SK-N-SH (cell line): ENCODE results near the gene NPDC1. TPM values are rescaled to one million over a fixed set of nuclear protein-coding genes. Genes with fewer than 3 reads are reported as not detected.

ENCODE experiments used
- CTCF ChIA-PET: fragments of 300-600, 350-600 bp; formaldehyde crosslinking; extraction: SDS; loops from one replicate; lab custom pipeline; 2021; lab: Yijun Ruan, JAX
- POLR2A ChIA-PET: fragments of 350-600 bp; sonication (Branson Sonifier 250); formaldehyde crosslinking; extraction: SDS; loops from one replicate; lab custom pipeline; 2020; ENCODE audit warnings: antibody characterized with exemption, inconsistent platforms; lab: Yijun Ruan, JAX
- DNase-seq: peaks from one replicate; pipeline ENCODE4 v3.0.0; 2012
- H2AFZ ChIP-seq: fragments of 200-600 bp; sonication (generic); 2 replicates; pipeline ENCODE4 v1.8.1; 2016; ENCODE audit warnings: antibody characterized with exemption, mild to moderate bottlenecking, low read depth
- H3F3A ChIP-seq: fragments of 200-600 bp; sonication (generic); replicated peaks from 2 replicates; pipeline ENCODE3; 2016; ENCODE audit warnings: antibody characterized with exemption, mild to moderate bottlenecking; ENCODE audit not compliant: insufficient read depth
- H3K27ac ChIP-seq, 2 experiments: fragments of 200-500 bp in 1 of 2; fragments of 200-600 bp in 1 of 2; sonication (Bioruptor generic) in 1 of 2; sonication (generic), shearing (Covaris generic) in 1 of 2; 2 replicates each; pipeline versions ENCODE4 v1.5.1 to v1.6.1; 2014 to 2016; ENCODE audit warnings: low read depth in 2 of 2, inconsistent platforms in 1 of 2, low read length in 1 of 2, mild to moderate bottlenecking in 1 of 2, mixed read lengths in 1 of 2
- H3K27me3 ChIP-seq: fragments of 200-600 bp; sonication (generic), shearing (Covaris generic); 2 replicates; pipeline ENCODE4 v1.6.1; 2016; ENCODE audit warnings: mixed run types; ENCODE audit not compliant: insufficient read depth
- H3K36me3 ChIP-seq, 2 experiments: fragments of 200-500 bp in 1 of 2; fragments of 200-600 bp in 1 of 2; sonication (Bioruptor generic) in 1 of 2; sonication (generic) in 1 of 2; replicated peaks in 1 of 2; 2 replicates each; pipeline versions ENCODE3 to v1.5.1; 2014 to 2016; ENCODE audit warnings: low read length in 1 of 2, mild to moderate bottlenecking in 1 of 2; ENCODE audit not compliant: insufficient read depth in 2 of 2, control insufficient read depth in 1 of 2
- H3K4me1 ChIP-seq, 2 experiments: fragments of 200-500 bp in 1 of 2; fragments of 200-600 bp in 1 of 2; sonication (Bioruptor generic) in 1 of 2; sonication (generic), shearing (Covaris generic) in 1 of 2; 2 replicates each; pipeline versions ENCODE4 v1.5.1 to v1.6.1; 2014 to 2016; ENCODE audit warnings: low read depth in 1 of 2, low read length in 1 of 2, mixed run types in 1 of 2; ENCODE audit not compliant: insufficient read depth in 2 of 2, control insufficient read depth in 1 of 2
- H3K4me2 ChIP-seq: fragments of 200-600 bp; sonication (generic), shearing (Covaris generic); 2 replicates; pipeline ENCODE4 v1.6.1; 2017; ENCODE audit warnings: mixed run types
- H3K4me3 ChIP-seq, 2 experiments: fragments of 200-500 bp in 1 of 2; fragments of 200-600 bp in 1 of 2; sonication (Bioruptor generic) in 1 of 2; sonication (generic), shearing (Covaris generic) in 1 of 2; 2 replicates each; pipeline versions ENCODE4 v1.5.1 to v1.8.1; 2014 to 2016; ENCODE audit warnings: low read depth in 2 of 2, inconsistent platforms in 1 of 2, low read length in 1 of 2, mild to moderate bottlenecking in 1 of 2, mixed read lengths in 1 of 2, moderate library complexity in 1 of 2
- H3K79me2 ChIP-seq: fragments of 200-600 bp; sonication (generic); 2 replicates; pipeline ENCODE4 v1.8.1; 2017; ENCODE audit warnings: mild to moderate bottlenecking; ENCODE audit not compliant: insufficient read depth
- H3K9ac ChIP-seq: fragments of 200-600 bp; sonication (generic); 2 replicates; pipeline ENCODE4 v1.6.1; 2017; ENCODE audit warnings: mixed run types
- H3K9me2 ChIP-seq: fragments of 200-600 bp; sonication (generic); 2 replicates; pipeline ENCODE4 v1.6.1; 2017; ENCODE audit warnings: mixed run types
- H3K9me3 ChIP-seq: fragments of 200-600 bp; sonication (generic); 2 replicates; pipeline ENCODE4 v1.6.1; 2017; ENCODE audit warnings: mixed run types, mild to moderate bottlenecking, moderate library complexity
- H4K20me1 ChIP-seq: fragments of 200-600 bp; sonication (generic); 2 replicates; pipeline ENCODE4 v1.6.1; 2017; ENCODE audit warnings: mild to moderate bottlenecking, mixed run types; ENCODE audit not compliant: insufficient read depth
- EP300 ChIP-seq, 2 experiments: IDR thresholded peaks; 2 replicates each; pipeline versions ENCODE4 v1.4.0 to v1.6.1; 2012; ENCODE audit warnings: borderline replicate concordance in 1 of 2, low read depth in 1 of 2, low read length in 1 of 2
- EZH2phosphoT487 ChIP-seq: fragments of 200-600 bp; sonication (generic); IDR thresholded peaks from 2 replicates; pipeline ENCODE4 v1.6.1; 2017; ENCODE audit warnings: low read depth, mixed run types, mild to moderate bottlenecking, antibody characterized with exemption, moderate library complexity, borderline replicate concordance
- MXI1 ChIP-seq: IDR thresholded peaks from 2 replicates; pipeline ENCODE4 v1.6.1; 2012; ENCODE audit warnings: mild to moderate bottlenecking, low read depth, low read length, improper control_type of control experiment
- NRF1 ChIP-seq: IDR thresholded peaks from 2 replicates; pipeline ENCODE4 v1.6.1; 2012; ENCODE audit warnings: low read depth, mild to moderate bottlenecking, low read length
- RAD21 ChIP-seq: IDR thresholded peaks from 2 replicates; pipeline ENCODE4 v1.6.1; 2012; ENCODE audit warnings: mild to moderate bottlenecking, low read length
- RCOR1 ChIP-seq: fragments of 150-350 bp; IDR thresholded peaks from 2 replicates; pipeline ENCODE4 v1.6.1; 2017; ENCODE audit warnings: antibody characterized with exemption, low read length
- REST ChIP-seq: IDR thresholded peaks from 2 replicates; pipeline ENCODE4 v1.6.1; 2012; ENCODE audit warnings: mild to moderate bottlenecking, low read depth, low read length, moderate library complexity
- RXRA ChIP-seq: IDR thresholded peaks from 2 replicates; pipeline ENCODE4 v1.4.0; 2012; ENCODE audit warnings: low read depth, mild to moderate bottlenecking, borderline replicate concordance
- SMC3 ChIP-seq: IDR thresholded peaks from 2 replicates; pipeline ENCODE4 v1.6.1; 2012; ENCODE audit warnings: low read depth, low read length, improper control_type of control experiment
- TCF12 ChIP-seq: IDR thresholded peaks from 2 replicates; pipeline ENCODE4 v1.4.0; 2012
- WGBS: methylation state at CpG from one replicate; pipeline ENCODE4 v1.1.6; 2017; ENCODE audit warnings: low lambda C conversion rate; 5-methylcytosine and 5-hydroxymethylcytosine counted together
- polyA plus RNA-seq, 3 experiments: library from polyadenylated mRNA; depleted of rRNA; stranded (reverse); fragments of >200 nt; gene quantifications; 2 replicates each; pipeline ENCODE4 v1.2.3, GENCODE V29; 2012

The NPDC1 gene
- polyA plus RNA-seq, 1 of the 3 experiments (the other 2 are of a cell fraction): 48.1 TPM

- peak; percentile 90 for DNase-seq
- Histone ChIP-seq H3K36me3 (no peaks in the 10 kb centered on the region), H3K4me2 (no peak overlapping the region), H3F3A (no peaks in the 10 kb centered on the region), H4K20me1 (0 out of 2 replicates have a peak, but pooled peaks cover 4% of the 10 kb centered on the region), H3K9me3 (no peaks in the 10 kb centered on the region), H3K4me3 (peak overlapping the region in 1 of 2 experiments; percentile 4; a peak in 1 of 4 replicates), H3K79me2 (0 out of 2 replicates have a peak, but pooled peaks cover 3% of the 10 kb centered on the region), H3K9me2 (no peaks in the 10 kb centered on the region), H3K9ac (no peak overlapping the region), H3K27ac (peak overlapping the region in 1 of 2 experiments; percentile 83; a peak in 2 of 4 replicates), H3K27me3 (no peaks in the 10 kb centered on the region), H3K4me1 (peaks cover 5 to 40% of the 10 kb centered on the region in 2 experiments; a peak in 1 of 4 replicates), H2AFZ (no peak overlapping the region)
- TF ChIP-seq RAD21 (peak; percentile 31), MXI1 (peak; percentile 90), EZH2phosphoT487 (no peak)
- POLR2A ChIA-PET: interaction anchor here (0.6 to 1.5 kb wide), 3 partner anchors 30 to 74 kb away, joined by 3 to 7 read pairs (median 3); no protein-coding TSS in a partner anchor
- WGBS: no CpG with 5 or more reads among the region's 21 CpGs
- CTCF ChIA-PET: interaction anchor here (0.7 to 15.1 kb wide), 19 partner anchors 8 to 298 kb away, joined by 3 to 350 read pairs (median 4); partner anchors contain the start of genes C8G, CLIC3, FBXW5 and LCN12
These were observed 20.4 kb downstream of the NPDC1 start for GRCh38 chr9:137025517-137025966.

GRCh38 chr9:137023583-137023991, 22.4 kb downstream of the NPDC1 start:
- H3K79me2 ChIP-seq: 0 out of 2 replicates have a peak, but pooled peaks cover 3% of the 10 kb centered on the region
- no peak overlapping the region for H3K9ac ChIP-seq
- no peaks in the 10 kb centered on the region for H3F3A ChIP-seq
- H4K20me1 ChIP-seq: 0 out of 2 replicates have a peak, but pooled peaks cover 4% of the 10 kb centered on the region
- H2AFZ ChIP-seq: no peak overlapping the region
- DNase-seq: no peak
- POLR2A ChIA-PET: no interaction called here
- no peaks in the 10 kb centered on the region for H3K9me3 ChIP-seq
- CTCF ChIA-PET: interaction anchor here (1.6 to 5.4 kb wide), 3 partner anchors 12 to 76 kb away, joined by 3 to 53 read pairs (median 10); no protein-coding TSS in a partner anchor
- H3K4me1 ChIP-seq: peaks cover 2 to 30% of the 10 kb centered on the region in 2 experiments; a peak in 1 of 4 replicates
- H3K27ac ChIP-seq: no peak overlapping the region
- 100% methylated on average over 5 of the region's 15 CpGs for WGBS
- no peak for TF ChIP-seq NRF1
- TF ChIP-seq SMC3: no peak
- no peak for TF ChIP-seq EP300 (IDR thresholded peaks at IDR 0.05; ENCODE audit: borderline replicate concordance in 1 of 2, low read depth in 1 of 2, low read length in 1 of 2)
- TF ChIP-seq TCF12: no peak
- no peak for TF ChIP-seq RXRA
- no peak for TF ChIP-seq REST
- TF ChIP-seq RCOR1: no peak
- H3K27me3 ChIP-seq: no peaks in the 10 kb centered on the region
- no peak overlapping the region for H3K4me3 ChIP-seq
- H3K9me2 ChIP-seq: no peaks in the 10 kb centered on the region
- H3K36me3 ChIP-seq: no peaks in the 10 kb centered on the region
- H3K4me2 ChIP-seq: no peak overlapping the region
